AG08396 (cell line): ENCODE measurements around the gene P4HA3.
"Not testable (repeated sequence)": the region's sequence is repeated elsewhere in the genome, so short reads cannot be mapped to it uniquely, and the experiment has no call there.

Source experiments
- DNase-seq: peaks from one replicate; pipeline ENCODE4 v3.0.0; 2012; ENCODE audit warnings: low spot score, mixed read lengths

P4HA3 gene

GRCh38 chr11:74311352-74311926 is at the start of gene P4HA3:
P4HA3 (minus strand) TSS chr11:74311640; CDS start chr11:74311611, 29 bp downstream.
- peak; percentile 84 for DNase-seq

- no peak for DNase-seq
Observed at GRCh38 chr11:74357449-74357848, 46.0 kb upstream of the P4HA3 start.

GRCh38 chr11:74355626-74356025 is 44.2 kb upstream of the P4HA3 start:
- DNase-seq: no peak

GRCh38 chr11:74354036-74354435 is 42.6 kb upstream of the P4HA3 start:
- no peak for DNase-seq

GRCh38 chr11:74347381-74347780 is 35.9 kb upstream of the P4HA3 start:
- no peak for DNase-seq

- no peak for DNase-seq
Observed at GRCh38 chr11:74345420-74345819, 34.0 kb upstream of the P4HA3 start.

GRCh38 chr11:74341921-74342320 is 30.5 kb upstream of the P4HA3 start:
- DNase-seq: no peak

- no peak for DNase-seq
Observed at GRCh38 chr11:74339619-74340018, 28.2 kb upstream of the P4HA3 start.

GRCh38 chr11:74338963-74339362 is 27.5 kb upstream of the P4HA3 start:
- no peak for DNase-seq

GRCh38 chr11:74333193-74333592 is 21.8 kb upstream of the P4HA3 start:
- DNase-seq: no peak

- DNase-seq: no peak
Observed at GRCh38 chr11:74332291-74332690, 20.9 kb upstream of the P4HA3 start.

- not testable (repeated sequence) for DNase-seq
Observed at GRCh38 chr11:74331000-74331399, 19.6 kb upstream of the P4HA3 start.

GRCh38 chr11:74330075-74330858 is 18.8 kb upstream of the P4HA3 start:
- peak; percentile 66 for DNase-seq

GRCh38 chr11:74327076-74327475 is 15.6 kb upstream of the P4HA3 start:
- no peak for DNase-seq

GRCh38 chr11:74326665-74327064 is 15.2 kb upstream of the P4HA3 start:
- no peak for DNase-seq

GRCh38 chr11:74325649-74326645 is 14.5 kb upstream of the P4HA3 start:
- peak; percentile 79 for DNase-seq

- no peak for DNase-seq
Observed at GRCh38 chr11:74322667-74323066, 11.2 kb upstream of the P4HA3 start.

- peak; percentile 27 for DNase-seq
Observed at GRCh38 chr11:74321487-74322188, 10.2 kb upstream of the P4HA3 start.

- DNase-seq: no peak
Observed at GRCh38 chr11:74320538-74320937, 9.1 kb upstream of the P4HA3 start.

- DNase-seq: peak; percentile 60
Observed at GRCh38 chr11:74319139-74319816, 7.8 kb upstream of the P4HA3 start.

- no peak for DNase-seq
Observed at GRCh38 chr11:74318241-74318932, 6.9 kb upstream of the P4HA3 start.
